Prostate gland (tissue), 2 donors: ENCODE results near the gene ELP1.

Source experiments
- CTCF ChIP-seq, 4 experiments: fragments of 200-600 bp in 2 of 4; fragments of 450-650 bp in 2 of 4; sonication (generic) in 2 of 4; IDR thresholded peaks; 1 replicate in 3 of 4; 2 replicates in 1 of 4; pipeline ENCODE4 v1.5.1; 2016 to 2019; ENCODE audit warnings: antibody characterized with exemption in 4 of 4, mild to moderate bottlenecking in 2 of 4, moderate library complexity in 2 of 4
- POLR2A ChIP-seq: fragments of 450-650 bp; IDR thresholded peaks from one replicate; pipeline ENCODE4 v1.6.1; 2016; ENCODE audit warnings: antibody characterized with exemption, mild to moderate bottlenecking

- TF ChIP-seq CTCF (IDR thresholded peaks at IDR 0.05) (peak in 3 of 4 experiments; percentile 61 to 79 (median 75)), POLR2A (no peak)
Measured at GRCh38 chr9:108953983-108954574, 20.2 kb upstream of the ELP1 start.
